Ectodermal cell (in vitro differentiated cells): ENCODE results near the gene RPS5. TPM values are rescaled to one million over a fixed set of nuclear protein-coding genes. Genes with fewer than 3 reads are reported as not detected.
"Not testable (repeated sequence)": the region's sequence is repeated elsewhere in the genome, so short reads cannot be mapped to it uniquely, and the experiment has no call there.

ENCODE experiments used
- H3K27ac ChIP-seq: 2 replicates; pipeline ENCODE4 v1.7.0; 2013; ENCODE audit warnings: mild to moderate bottlenecking, low read depth, low read length; ENCODE audit not compliant: insufficient read depth, poor library complexity, severe bottlenecking
- H3K27me3 ChIP-seq: 2 replicates; pipeline ENCODE4 v1.7.0; 2013; ENCODE audit warnings: mild to moderate bottlenecking, low read length; ENCODE audit not compliant: insufficient read depth, control insufficient read depth, poor library complexity, severe bottlenecking
- H3K36me3 ChIP-seq: one replicate; pipeline ENCODE4 v1.7.0; 2013; ENCODE audit warnings: low read length; ENCODE audit not compliant: control insufficient read depth, insufficient read depth
- H3K4me1 ChIP-seq: one replicate; pipeline ENCODE4 v1.7.0; 2013; ENCODE audit warnings: low read length; ENCODE audit not compliant: control insufficient read depth, insufficient read depth
- H3K4me3 ChIP-seq: 2 replicates; pipeline ENCODE4 v1.7.0; 2013; ENCODE audit warnings: low read depth, low read length, control low read depth; ENCODE audit not compliant: insufficient read depth
- H3K9me3 ChIP-seq: 2 replicates; pipeline ENCODE4 v1.7.0; 2013; ENCODE audit warnings: mild to moderate bottlenecking, low read length, moderate library complexity; ENCODE audit not compliant: control insufficient read depth
- WGBS, 2 experiments: methylation state at CpG; one replicate each; pipeline ENCODE4 v1.1.7; 2013; ENCODE audit warnings: missing lambda C conversion rate in 2 of 2; 5-methylcytosine and 5-hydroxymethylcytosine counted together
- polyA plus RNA-seq, 4 experiments: library from polyadenylated mRNA; stranded (reverse); fragments of 50-300 nt; gene quantifications; one replicate each; pipeline ENCODE4 v1.2.3, GENCODE V29; 2013

RPS5 gene
- 1,611 TPM for polyA plus RNA-seq (2013, experiment 1 of 4)
- polyA plus RNA-seq (2013, experiment 2 of 4): 1,629 TPM
- polyA plus RNA-seq (2013, experiment 3 of 4): 1,522 TPM
- 1,529 TPM for polyA plus RNA-seq (2013, experiment 4 of 4)

DNA sequence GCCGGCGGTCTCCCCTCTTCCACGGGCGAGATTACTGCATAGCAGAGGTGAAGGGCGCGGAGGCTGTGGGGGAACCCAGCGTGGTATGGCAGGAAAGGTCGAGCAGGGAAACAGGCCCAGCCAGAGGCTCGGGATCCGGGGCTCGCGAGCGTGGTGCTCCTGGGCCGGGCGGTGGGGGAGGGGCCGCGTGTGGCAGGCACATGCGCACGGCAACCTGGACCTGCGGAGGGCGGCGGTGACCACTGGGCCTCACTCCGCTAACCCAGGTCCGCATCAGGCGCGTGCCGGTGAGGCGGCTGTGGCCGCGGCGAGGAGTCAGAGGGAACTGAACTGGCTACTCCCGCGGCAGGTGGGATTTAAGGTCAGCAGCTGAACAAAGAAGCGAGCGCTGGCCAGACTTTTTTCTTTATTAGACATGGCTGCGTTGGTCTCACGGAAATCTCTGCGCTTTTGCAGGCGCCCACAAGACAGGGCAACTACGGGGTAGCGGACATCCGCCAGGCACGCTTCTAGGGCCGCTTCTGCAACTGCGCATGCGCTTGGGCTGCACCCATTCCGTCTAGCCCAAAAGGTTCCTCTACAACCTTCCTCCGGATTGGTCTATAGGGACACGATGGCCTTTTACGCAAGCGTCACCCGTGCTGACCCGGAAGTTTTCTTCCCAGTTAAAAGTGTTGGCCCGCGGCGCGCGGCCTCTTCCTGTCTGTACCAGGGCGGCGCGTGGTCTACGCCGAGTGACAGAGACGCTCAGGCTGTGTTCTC is at the start of gene RPS5:
TSS of gene RPS5 (plus strand) at position 694 of the 762 bp plus-strand sequence. CDS start 869 bp downstream, outside the sequence.
- 0% methylated on average over 64 of the region's 64 CpGs for WGBS, 2 experiments
- Histone ChIP-seq H3K27ac (peak within 1 kb of the TSS; percentile 97), H3K9me3 (no peaks in the 10 kb centered on the region), H3K27me3 (no peaks in the 10 kb centered on the region), H3K4me1 (peaks cover 21% of the 10 kb centered on the region), H3K36me3 (peaks cover 14% of the 10 kb centered on the region), H3K4me3 (peak within 1 kb of the TSS; percentile 96)

DNA sequence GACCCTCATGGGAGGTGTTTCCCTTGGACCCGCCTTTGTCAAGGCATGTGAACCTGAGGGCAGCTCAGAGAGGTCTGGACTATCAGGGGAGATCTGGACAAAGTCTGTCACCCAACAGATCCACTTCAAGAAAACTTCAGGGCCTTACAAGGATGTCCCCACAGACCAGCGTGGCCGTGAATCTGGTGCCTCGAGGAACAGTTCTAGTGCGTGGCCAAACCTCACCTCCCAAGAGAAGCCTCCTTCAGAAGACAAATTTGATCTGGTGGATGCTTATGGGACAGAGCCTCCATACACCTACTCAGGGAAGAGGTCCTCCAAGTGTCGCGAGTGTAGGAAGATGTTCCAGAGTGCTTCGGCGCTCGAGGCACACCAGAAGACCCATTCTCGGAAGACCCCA is 48.7 kb upstream of the RPS5 start:
- Histone ChIP-seq H3K4me3 (no peak overlapping the region), H3K27me3 (no peaks in the 10 kb centered on the region), H3K9me3 (no peaks in the 10 kb centered on the region), H3K4me1 (no peaks in the 10 kb centered on the region), H3K27ac (no peak overlapping the region), H3K36me3 (peaks cover 13% of the 10 kb centered on the region)
- 97 to 98% methylated on average over 11 of the region's 11 CpGs for WGBS, 2 experiments

DNA sequence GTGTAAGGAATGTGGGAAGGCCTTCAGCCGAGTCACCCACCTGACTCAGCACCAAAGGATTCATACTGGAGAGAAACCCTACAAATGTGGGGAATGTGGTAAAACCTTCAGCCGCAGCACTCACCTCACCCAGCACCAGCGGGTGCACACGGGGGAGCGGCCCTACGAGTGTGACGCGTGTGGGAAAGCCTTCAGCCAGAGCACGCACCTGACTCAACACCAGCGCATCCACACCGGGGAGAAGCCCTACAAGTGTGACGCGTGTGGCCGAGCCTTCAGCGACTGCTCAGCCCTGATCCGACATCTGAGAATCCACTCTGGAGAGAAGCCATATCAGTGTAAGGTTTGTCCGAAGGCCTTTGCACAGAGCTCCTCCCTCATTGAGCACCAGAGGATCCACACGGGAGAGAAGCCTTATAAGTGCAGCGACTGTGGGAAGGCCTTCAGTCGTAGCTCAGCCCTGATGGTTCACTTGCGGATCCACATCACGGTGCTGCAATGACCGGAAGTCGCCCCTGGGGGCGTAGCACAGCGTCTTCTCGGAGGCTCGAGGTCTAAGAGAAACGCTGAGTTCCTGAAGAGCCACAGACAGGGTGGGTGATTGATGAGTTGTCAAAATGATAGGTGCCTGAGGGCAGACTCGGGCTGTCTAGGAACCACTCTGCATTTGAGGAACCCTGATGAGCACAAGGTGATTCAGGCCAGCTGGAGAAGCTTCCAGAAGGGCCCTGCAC is 48.1 kb upstream of the RPS5 start:
- H3K4me3 ChIP-seq: no peak overlapping the region
- H3K36me3 ChIP-seq: peaks cover 13% of the 10 kb centered on the region
- no peaks in the 10 kb centered on the region for H3K4me1 ChIP-seq
- H3K9me3 ChIP-seq: no peaks in the 10 kb centered on the region
- no peak overlapping the region for H3K27ac ChIP-seq
- H3K27me3 ChIP-seq: no peaks in the 10 kb centered on the region
- WGBS, 2 experiments: 84% methylated on average over 30 of the region's 30 CpGs

DNA sequence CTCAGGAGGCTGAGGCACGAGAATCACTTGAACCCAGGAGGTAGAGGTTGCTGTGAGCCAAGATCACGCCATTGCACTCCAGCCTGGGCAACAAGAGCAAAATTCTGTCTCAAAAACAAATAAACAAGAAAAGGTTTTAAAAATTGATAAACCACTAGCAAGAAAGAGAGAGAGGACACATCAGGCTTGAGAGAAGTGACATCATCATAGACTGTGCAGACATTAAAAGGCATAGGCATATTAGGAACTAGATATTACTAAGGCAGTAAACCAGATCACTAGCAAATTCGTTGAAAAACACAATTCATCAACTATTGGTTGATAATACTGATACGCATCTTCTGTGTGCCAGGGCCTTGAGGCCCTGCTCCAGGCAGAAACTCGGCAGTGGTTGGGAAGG is 41.5 kb upstream of the RPS5 start:
- Histone ChIP-seq H3K4me1 (no peaks in the 10 kb centered on the region), H3K36me3 (no peaks in the 10 kb centered on the region), H3K4me3 (no peak overlapping the region), H3K27ac (no peak overlapping the region), H3K27me3 (peaks cover 20% of the 10 kb centered on the region), H3K9me3 (no peaks in the 10 kb centered on the region)
- WGBS, 2 experiments: 90 to 91% methylated on average over 5 of the region's 5 CpGs

DNA sequence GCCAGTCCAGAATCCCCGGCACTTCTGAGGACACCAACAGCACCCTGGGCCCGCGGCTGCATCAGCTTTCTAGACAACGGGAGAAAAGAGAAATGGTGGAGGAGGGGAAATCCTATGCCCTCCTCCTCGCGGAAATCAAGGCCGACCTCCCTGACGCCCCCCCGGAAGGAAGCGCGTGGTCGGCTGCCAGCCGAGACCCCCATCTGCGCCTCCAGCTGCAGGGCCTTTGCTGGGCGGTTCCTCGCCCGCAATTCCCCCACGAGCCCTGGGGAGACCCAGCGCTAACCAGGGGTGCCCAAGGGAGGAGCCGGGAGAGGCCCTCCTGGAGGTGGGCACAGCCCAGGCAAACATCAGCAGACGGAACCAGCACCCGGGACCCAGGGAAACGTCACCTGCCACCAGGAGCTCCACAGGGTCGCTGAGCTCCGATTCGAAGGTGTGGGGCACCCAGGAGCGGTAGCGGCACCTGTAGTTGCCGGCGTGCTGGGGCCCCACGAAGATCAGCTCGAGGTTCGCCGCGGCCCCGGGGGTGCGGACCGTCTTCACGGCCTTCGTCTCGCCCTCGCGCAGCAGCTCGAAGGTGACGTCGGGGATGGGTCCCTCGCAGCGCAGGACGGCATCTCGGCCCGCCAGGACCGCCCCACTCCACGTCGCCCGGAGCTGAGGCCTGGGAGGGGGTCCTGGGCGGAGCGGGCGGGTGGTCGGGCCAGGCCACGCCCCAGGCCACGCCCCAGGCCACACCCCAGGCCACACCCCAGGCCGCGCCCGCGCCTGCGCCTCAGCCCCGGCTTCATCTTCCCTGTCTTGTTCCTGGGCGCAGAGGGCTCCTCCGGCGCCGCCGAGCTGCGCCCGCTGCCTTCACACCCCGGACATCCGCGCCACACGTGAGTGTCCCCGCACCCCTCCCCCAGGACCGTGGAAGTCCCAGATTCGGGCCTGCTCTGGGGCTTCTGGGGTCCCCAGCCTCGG is 39.8 kb upstream of the RPS5 start:
- Histone ChIP-seq H3K4me1 (no peaks in the 10 kb centered on the region), H3K27me3 (peaks cover 20% of the 10 kb centered on the region), H3K4me3 (peak overlapping the region; percentile 66), H3K27ac (no peak overlapping the region), H3K36me3 (no peaks in the 10 kb centered on the region), H3K9me3 (no peaks in the 10 kb centered on the region)
- WGBS, 2 experiments: 1 to 2% methylated on average over 82 of the region's 82 CpGs

DNA sequence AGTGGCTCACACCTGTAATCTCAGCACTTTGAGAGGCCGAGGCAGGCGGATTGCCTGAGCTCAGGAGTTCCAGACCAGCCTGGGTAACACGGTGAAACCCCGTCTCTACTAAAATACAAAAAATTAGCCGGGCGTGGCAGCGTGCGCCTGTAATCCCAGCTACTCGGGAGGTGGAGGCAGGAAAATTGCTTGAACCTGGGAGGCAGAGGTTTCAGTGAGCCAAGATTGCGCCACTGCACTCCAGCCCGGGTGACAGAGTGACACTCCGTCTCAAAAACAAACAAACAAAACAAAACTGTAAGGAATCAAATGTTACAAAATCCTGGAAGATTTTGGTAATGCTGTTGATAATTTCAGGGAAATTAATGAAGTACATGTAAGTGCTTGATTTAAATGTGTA is 39.0 kb upstream of the RPS5 start:
- not testable (repeated sequence) for H3K4me1 ChIP-seq, H3K27ac ChIP-seq, H3K9me3 ChIP-seq, H3K36me3 ChIP-seq
- 17 to 18% methylated on average over 12 of the region's 12 CpGs for WGBS, 2 experiments
- Histone ChIP-seq H3K27me3 (peaks cover 20% of the 10 kb centered on the region), H3K4me3 (peak overlapping the region; percentile 66)

DNA sequence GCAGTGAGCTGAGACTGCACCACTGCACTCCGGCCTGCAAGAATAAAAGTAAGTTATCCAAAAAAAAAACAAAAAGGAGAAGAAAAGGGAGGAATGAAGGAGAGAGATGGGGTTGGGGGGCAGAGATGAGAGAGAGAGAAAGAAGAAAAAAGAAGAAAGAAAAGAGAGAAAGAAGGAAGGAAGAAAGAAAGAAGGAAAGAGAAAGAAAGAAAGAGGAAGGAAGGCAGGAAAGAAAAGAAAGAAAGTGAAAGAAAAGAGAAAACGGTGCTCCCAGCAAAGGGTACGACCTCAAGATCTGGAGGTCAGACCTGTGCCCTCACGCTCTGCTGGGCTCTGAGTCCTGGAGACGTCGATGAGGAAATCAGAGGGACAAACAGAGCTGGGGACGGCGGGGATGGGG is 37.5 kb upstream of the RPS5 start:
- 90 to 92% methylated on average over 8 of the region's 8 CpGs for WGBS, 2 experiments
- no peaks in the 10 kb centered on the region for H3K4me1 ChIP-seq

DNA sequence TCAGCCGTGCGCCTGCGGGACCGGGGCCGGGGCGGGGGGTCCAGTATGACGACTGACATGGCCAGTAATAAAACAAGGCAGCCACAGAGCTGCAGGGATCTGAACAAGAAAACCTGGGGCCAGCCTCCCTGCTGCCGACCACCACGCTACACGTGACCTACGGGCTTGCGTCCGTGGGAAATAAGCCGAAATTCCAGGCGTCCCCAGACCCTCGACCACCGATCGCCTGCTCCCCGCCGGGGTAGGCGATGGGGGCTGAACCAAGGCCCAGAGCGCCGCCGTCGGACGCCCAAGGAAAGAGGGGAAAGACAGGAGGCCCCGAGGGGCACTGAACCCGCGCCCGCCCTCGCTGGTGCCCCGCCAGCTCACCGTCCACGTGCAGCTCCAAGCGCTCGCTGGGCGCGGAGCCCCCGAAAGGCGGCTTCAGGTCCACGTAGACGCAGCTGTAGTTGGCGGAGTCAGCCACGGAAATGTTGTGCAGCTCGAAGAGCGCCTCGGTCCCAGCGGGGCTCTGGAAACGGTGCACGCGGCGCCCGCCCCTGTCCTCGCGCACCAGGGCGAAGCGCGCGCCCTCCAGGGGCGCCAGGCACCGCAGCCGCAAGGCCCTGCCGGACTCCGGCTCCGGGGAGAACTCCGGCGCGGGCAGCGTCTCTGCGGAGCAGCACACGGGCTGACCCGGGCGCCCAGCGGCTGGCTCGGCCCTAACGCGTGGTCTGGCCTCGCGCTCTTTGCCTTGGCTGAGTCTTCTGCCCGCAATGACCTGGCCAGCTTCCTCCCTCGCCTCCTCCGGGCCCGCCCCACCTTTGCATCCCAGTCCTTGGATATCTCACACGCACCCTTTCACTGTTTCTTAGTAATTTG is 36.8 kb upstream of the RPS5 start:
- no peaks in the 10 kb centered on the region for H3K4me1 ChIP-seq
- no peak overlapping the region for H3K27ac ChIP-seq
- H3K9me3 ChIP-seq: no peaks in the 10 kb centered on the region
- H3K36me3 ChIP-seq: no peaks in the 10 kb centered on the region
- no peak overlapping the region for H3K4me3 ChIP-seq
- 95 to 96% methylated on average over 84 of the region's 84 CpGs for WGBS, 2 experiments
- H3K27me3 ChIP-seq: peaks cover 20% of the 10 kb centered on the region

More for the DNA sequence above, 37.5 kb upstream of the RPS5 start:
- Histone ChIP-seq H3K27ac (no peak overlapping the region), H3K9me3 (no peaks in the 10 kb centered on the region), H3K4me3 (no peak overlapping the region), H3K27me3 (peaks cover 20% of the 10 kb centered on the region), H3K36me3 (no peaks in the 10 kb centered on the region)

DNA sequence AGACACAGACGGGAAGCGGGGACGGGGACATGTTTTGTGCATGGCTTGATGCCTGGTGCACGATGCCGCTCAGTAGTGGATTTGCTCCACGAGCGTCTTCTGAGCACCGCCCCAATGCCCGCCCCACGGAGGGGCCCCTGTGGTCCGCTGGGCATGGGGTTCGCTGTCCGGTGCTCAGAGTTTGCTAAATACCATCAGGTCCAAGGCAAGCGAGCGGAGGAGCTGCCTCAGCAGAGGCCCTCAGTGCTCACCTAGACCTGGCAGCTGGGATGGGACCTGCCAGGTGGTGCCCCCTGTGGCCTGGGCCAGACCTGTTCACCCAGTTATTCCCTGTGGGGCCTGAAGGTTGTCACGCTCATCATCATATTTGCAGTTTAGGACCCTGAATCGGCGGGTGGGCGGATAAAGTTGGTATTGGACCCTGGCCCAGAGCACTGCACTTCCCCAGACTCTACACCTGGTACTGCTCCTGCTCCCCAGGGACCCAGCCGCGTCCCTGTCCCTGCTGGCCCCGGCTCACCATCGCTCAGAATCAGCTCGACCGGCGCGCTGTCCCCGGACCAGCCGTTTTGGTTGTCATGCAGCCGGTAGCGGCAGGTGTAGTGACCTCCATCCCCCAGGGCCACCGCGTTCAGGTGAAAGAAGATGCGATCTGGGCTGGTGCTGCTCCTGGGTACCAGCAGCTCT is 36.1 kb upstream of the RPS5 start:
- WGBS, 2 experiments: 96% methylated on average over 34 of the region's 34 CpGs
- Histone ChIP-seq H3K9me3 (no peaks in the 10 kb centered on the region), H3K27ac (no peak overlapping the region), H3K36me3 (no peaks in the 10 kb centered on the region), H3K4me1 (no peaks in the 10 kb centered on the region), H3K4me3 (no peak overlapping the region), H3K27me3 (peaks cover 20% of the 10 kb centered on the region)
